Caco-2 (cell line): Measurements from ENCODE around the gene SMARCD2. TPM values are rescaled to one million over a fixed set of nuclear protein-coding genes. Genes with fewer than 3 reads are reported as not detected.

Experiments
- BruUV-seq: library from RNA; stranded (reverse); fragments of 400-500 nt; replicated peaks from 2 replicates; lab custom pipeline; 2021; lab: Mats Ljungman, UMichigan
- CTCF ChIA-PET: fragments of 300-600 bp; sonication (Branson Sonifier 250); formaldehyde crosslinking; loops from one replicate; lab custom pipeline; 2022; ENCODE audit warnings: antibody characterized with exemption; lab: Charles Lee
- POLR2A ChIA-PET: fragments of 300-600 bp; sonication (Branson Sonifier 250); formaldehyde crosslinking; loops from one replicate; lab custom pipeline; 2022; ENCODE audit warnings: antibody characterized with exemption; lab: Charles Lee
- DNase-seq, 2 experiments: peaks; one replicate each; pipeline versions ENCODE4 v3.0.0 to v3.0.0-alpha.2; 2020 to 2022
- H3K27me3 ChIP-seq: replicated peaks from 2 replicates; pipeline ENCODE4 v1.6.0; 2011; ENCODE audit warnings: low read length; ENCODE audit not compliant: control insufficient read depth, insufficient read depth
- H3K36me3 ChIP-seq: 2 replicates; pipeline ENCODE4 v1.5.1; 2011; ENCODE audit warnings: low read length; ENCODE audit not compliant: control insufficient read depth, insufficient read depth
- H3K4me1 ChIP-seq: fragments of 250-450 bp; sonication (Bioruptor Pico); 2 replicates; pipeline ENCODE4 v1.5.1; 2020; ENCODE audit warnings: mild to moderate bottlenecking
- H3K4me3 ChIP-seq: 2 replicates; pipeline ENCODE4 v1.5.1; 2011; ENCODE audit warnings: low read depth, mild to moderate bottlenecking, control low read depth, low read length
- H3K9me3 ChIP-seq: fragments of 250-450 bp; sonication (Bioruptor Pico); 2 replicates; pipeline ENCODE4 v1.5.1; 2020; ENCODE audit warnings: mild to moderate bottlenecking, moderate library complexity
- H3K27ac Mint-ChIP-seq: one replicate; pipeline ENCODE4 v1.8.0; 2022; ENCODE audit warnings: mixed read lengths; ENCODE audit not compliant: unreplicated experiment
- H3K27me3 Mint-ChIP-seq: one replicate; pipeline ENCODE4 v1.8.0; 2022; ENCODE audit warnings: mixed read lengths; ENCODE audit not compliant: insufficient read depth, unreplicated experiment
- H3K36me3 Mint-ChIP-seq: one replicate; pipeline ENCODE4 v1.8.0; 2022; ENCODE audit warnings: mild to moderate bottlenecking, mixed read lengths; ENCODE audit not compliant: insufficient read depth, unreplicated experiment
- H3K4me1 Mint-ChIP-seq: one replicate; pipeline ENCODE4 v1.8.0; 2022; ENCODE audit warnings: low read depth, mixed read lengths; ENCODE audit not compliant: unreplicated experiment
- H3K4me3 Mint-ChIP-seq: one replicate; pipeline ENCODE4 v1.8.0; 2022; ENCODE audit warnings: mild to moderate bottlenecking, moderate library complexity, mixed read lengths; ENCODE audit not compliant: unreplicated experiment
- H3K9me3 Mint-ChIP-seq: one replicate; pipeline ENCODE4 v1.8.0; 2022; ENCODE audit warnings: mixed read lengths; ENCODE audit not compliant: unreplicated experiment
- CTCF ChIP-seq, 2 experiments: fragments of 200-600 bp in 1 of 2; IDR thresholded peaks; 1 replicate in 1 of 2; 2 replicates in 1 of 2; pipeline versions ENCODE4 v1.5.1 to v1.8.0; 2011 to 2022; ENCODE audit warnings: antibody characterized with exemption in 1 of 2, control low read depth in 1 of 2, inconsistent platforms in 1 of 2, low read depth in 1 of 2, low read length in 1 of 2, mild to moderate bottlenecking in 1 of 2, moderate library complexity in 1 of 2; ENCODE audit not compliant: insufficient read depth in 1 of 2, severe bottlenecking in 1 of 2, unreplicated experiment in 1 of 2
- intact Hi-C: fragments of 100-400 bp; cut with micrococcal nuclease; formaldehyde crosslinking; loops from one replicate; pipeline ENCODE4 v1.10.0; 2022; ENCODE audit not compliant: unreplicated experiment
- total RNA-seq: library from RNA; stranded (reverse); gene quantifications from 2 replicates; pipeline ENCODE4 v1.2.3, GENCODE V29; 2022

SMARCD2 gene
- total RNA-seq, 1 experiment from 2014 or later: 134 TPM

GRCh38 chr17:63826468-63827001 is 15.9 kb downstream of the SMARCD2 start:
- peak overlapping the region; percentile 84 for H3K4me3 Mint-ChIP-seq
- CTCF ChIA-PET: interaction anchor here (1.2 to 1.4 kb wide), 3 partner anchors 15 to 46 kb away, joined by 3 to 6 read pairs (median 4); no protein-coding TSS in a partner anchor
- H3K4me1 Mint-ChIP-seq: peaks cover 17% of the 10 kb centered on the region
- BruUV-seq: TSS peak; percentile 73
- no peak for TF ChIP-seq CTCF (IDR thresholded peaks at IDR 0.05; ENCODE audit: insufficient read depth in 1 of 2, low read depth in 1 of 2, low read length in 1 of 2, severe bottlenecking in 1 of 2, unreplicated experiment in 1 of 2)
- peak overlapping the region; percentile 83 for H3K4me3 ChIP-seq
- peak overlapping the region; percentile 99 for H3K27ac Mint-ChIP-seq
- no peak for DNase-seq
- POLR2A ChIA-PET: interaction anchor here (0.6 to 1.6 kb wide), 7 partner anchors 14 to 204 kb away, joined by 3 to 17 read pairs (median 4); partner anchors contain the start of genes CCDC47, DDX42 and MAP3K3
- peaks cover 10% of the 10 kb centered on the region for H3K36me3 ChIP-seq
- peaks cover 97% of the 10 kb centered on the region for H3K36me3 Mint-ChIP-seq
- no peaks in the 10 kb centered on the region for H3K9me3 Mint-ChIP-seq
- peaks cover 16% of the 10 kb centered on the region; the same call in 1 of the 2 replicates for H3K4me1 ChIP-seq
- H3K27me3 ChIP-seq: no peaks in the 10 kb centered on the region
- H3K27me3 Mint-ChIP-seq: no peaks in the 10 kb centered on the region
- intact Hi-C loops: loop anchor here (1.0 to 10.0 kb wide), 3 partner anchors 16 to 132 kb away; partner anchors contain the start of genes CCDC47, DDX42 and SMARCD2
- H3K9me3 ChIP-seq: no peaks in the 10 kb centered on the region

GRCh38 chr17:63824362-63824761 is 18.1 kb downstream of the SMARCD2 start:
- ChIA-PET CTCF (no interaction called here), POLR2A (interaction anchor here (0.7 kb wide), 1 partner anchor 11 kb away, joined by 3 read pairs; no protein-coding TSS in a partner anchor)
- BruUV-seq: no TSS peak
- Mint-ChIP-seq H3K9me3 (no peaks in the 10 kb centered on the region), H3K4me3 (no peak overlapping the region), H3K4me1 (peaks cover 9% of the 10 kb centered on the region), H3K36me3 (peaks cover 97% of the 10 kb centered on the region), H3K27me3 (no peaks in the 10 kb centered on the region), H3K27ac (peak overlapping the region; percentile 19)
- H3K27me3 ChIP-seq: no peaks in the 10 kb centered on the region
- no peak for DNase-seq
- no peak overlapping the region for H3K4me3 ChIP-seq
- intact Hi-C loops: loop anchor here (10.0 kb wide), 1 partner anchor 130 kb away; no protein-coding TSS in a partner anchor
- H3K9me3 ChIP-seq: no peaks in the 10 kb centered on the region
- no peak for TF ChIP-seq CTCF (IDR thresholded peaks at IDR 0.05; ENCODE audit: insufficient read depth in 1 of 2, low read depth in 1 of 2, low read length in 1 of 2, severe bottlenecking in 1 of 2, unreplicated experiment in 1 of 2)
- peaks cover 5% of the 10 kb centered on the region for H3K36me3 ChIP-seq
- H3K4me1 ChIP-seq: peaks cover 18% of the 10 kb centered on the region

GRCh38 chr17:63823659-63824331 is 18.7 kb downstream of the SMARCD2 start:
- no peak overlapping the region for H3K4me3 ChIP-seq
- ChIA-PET POLR2A (interaction anchor here (0.7 kb wide), 1 partner anchor 11 kb away, joined by 3 read pairs; no protein-coding TSS in a partner anchor), CTCF (no interaction called here)
- Mint-ChIP-seq H3K27ac (peak overlapping the region; percentile 19), H3K4me1 (peaks cover 14% of the 10 kb centered on the region), H3K36me3 (peaks cover 97% of the 10 kb centered on the region), H3K4me3 (no peak overlapping the region), H3K27me3 (no peaks in the 10 kb centered on the region), H3K9me3 (no peaks in the 10 kb centered on the region)
- H3K27me3 ChIP-seq: no peaks in the 10 kb centered on the region
- no peak for DNase-seq
- no peak for TF ChIP-seq CTCF (IDR thresholded peaks at IDR 0.05; ENCODE audit: insufficient read depth in 1 of 2, low read depth in 1 of 2, low read length in 1 of 2, severe bottlenecking in 1 of 2, unreplicated experiment in 1 of 2)
- H3K4me1 ChIP-seq: peaks cover 23% of the 10 kb centered on the region
- intact Hi-C loops: loop anchor here (10.0 kb wide), 1 partner anchor 129 kb away; no protein-coding TSS in a partner anchor
- H3K9me3 ChIP-seq: no peaks in the 10 kb centered on the region
- BruUV-seq: no TSS peak
- peaks cover 4% of the 10 kb centered on the region for H3K36me3 ChIP-seq
